Stimulated activated CD8-positive, alpha-beta memory T cell treated with anti-CD3 and anti-CD28 coated beads, Interleukin-12 subunit alpha, Interleukin-12 subunit beta, amount 100 ng/mL, for 4 hours (primary cell): ENCODE data around the gene RGSL1.
"Not testable (repeated sequence)": the region's sequence is repeated elsewhere in the genome, so short reads cannot be mapped to it uniquely, and the experiment has no call there.

Source experiments
- DNase-seq: peaks from one replicate; pipeline ENCODE4 v3.0.0-alpha.2; 2020; ENCODE audit warnings: low read depth

The RGSL1 gene

GRCh38 chr1:182447124-182447523 lies 2.8 kb upstream of the RGSL1 start:
- DNase-seq, result not testable (repeated sequence)

DNA sequence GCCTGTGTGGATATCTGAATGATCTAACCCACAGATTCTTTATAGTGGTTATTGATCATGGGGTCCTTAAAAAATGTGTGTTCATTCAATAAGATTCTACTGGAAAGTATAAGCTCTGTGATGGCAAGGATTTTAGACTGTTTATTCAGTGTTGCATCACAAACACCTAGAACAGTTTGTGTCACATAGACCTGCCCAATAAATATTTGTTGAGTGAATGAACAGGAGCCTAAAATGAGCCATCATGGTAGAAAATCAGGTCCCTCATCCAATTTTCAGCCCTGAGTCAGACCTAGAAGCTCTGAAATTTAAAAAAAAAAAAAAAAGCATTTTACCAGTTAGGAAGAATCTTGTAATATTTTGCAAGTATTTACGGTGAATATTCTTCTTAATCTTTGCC lies 2.3 kb upstream of the RGSL1 start:
- no peak for DNase-seq

- DNase-seq, result no peak
Measured at GRCh38 chr1:182453631-182454030, 3.7 kb downstream of the RGSL1 start.

GRCh38 chr1:182457844-182458243 lies 7.9 kb downstream of the RGSL1 start:
- no peak for DNase-seq

DNA sequence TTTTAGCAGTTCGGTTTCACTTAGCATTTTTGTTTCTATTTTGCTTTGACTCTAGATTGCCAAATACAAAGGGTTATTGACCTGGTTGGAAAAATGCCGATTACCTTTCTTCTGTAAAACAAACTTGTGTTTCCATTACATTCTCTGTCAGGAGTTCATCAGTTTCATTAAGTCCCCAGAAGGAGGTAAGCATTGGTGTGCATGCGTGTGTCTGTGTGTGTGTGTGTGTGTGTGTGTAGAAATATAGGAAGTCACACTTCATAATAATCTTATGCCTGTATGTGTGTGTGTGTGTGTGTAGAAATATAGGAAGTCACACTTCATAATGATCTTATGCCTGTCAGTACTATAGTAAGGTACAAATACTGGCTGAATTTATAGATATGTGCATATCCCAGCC lies 10.0 kb downstream of the RGSL1 start:
- DNase-seq, result no peak

DNA sequence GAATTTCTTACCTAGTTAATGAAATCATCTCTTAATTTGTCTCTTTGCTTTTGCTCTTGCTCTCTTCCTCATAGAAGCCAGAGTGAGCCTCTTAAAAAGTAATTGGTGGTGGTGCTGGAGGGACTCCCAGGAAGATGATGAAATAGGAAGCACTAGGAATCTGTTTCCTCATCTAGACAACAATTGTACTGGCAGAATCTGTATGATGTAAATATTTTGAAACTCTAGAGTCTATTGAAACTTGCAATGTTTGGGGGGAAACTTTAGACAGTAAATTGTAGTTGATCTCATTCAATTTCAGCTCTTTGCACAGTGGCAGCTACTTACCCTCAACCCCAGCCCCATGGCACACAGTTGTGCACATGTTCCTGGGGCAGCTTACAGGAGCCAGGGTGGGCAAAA lies 10.6 kb downstream of the RGSL1 start:
- DNase-seq, result no peak

DNA sequence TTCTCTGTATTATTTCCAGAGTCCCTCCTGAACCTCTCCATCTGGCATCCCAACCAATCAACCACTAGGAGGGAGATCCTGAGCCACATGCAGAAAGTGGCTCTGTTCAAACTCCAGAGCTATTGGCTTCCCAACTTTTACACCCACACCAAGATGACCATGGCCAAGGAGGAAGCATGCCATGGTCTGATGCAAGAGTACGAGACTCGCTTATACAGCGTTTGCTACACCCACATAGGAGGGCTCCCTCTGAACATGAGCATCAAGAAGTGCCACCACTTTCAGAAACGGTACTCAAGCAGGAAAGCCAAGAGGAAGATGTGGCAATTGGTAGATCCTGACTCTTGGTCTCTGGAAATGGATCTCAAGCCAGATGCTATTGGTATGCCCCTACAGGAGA lies 23.6 kb downstream of the RGSL1 start:
- no peak for DNase-seq

DNA sequence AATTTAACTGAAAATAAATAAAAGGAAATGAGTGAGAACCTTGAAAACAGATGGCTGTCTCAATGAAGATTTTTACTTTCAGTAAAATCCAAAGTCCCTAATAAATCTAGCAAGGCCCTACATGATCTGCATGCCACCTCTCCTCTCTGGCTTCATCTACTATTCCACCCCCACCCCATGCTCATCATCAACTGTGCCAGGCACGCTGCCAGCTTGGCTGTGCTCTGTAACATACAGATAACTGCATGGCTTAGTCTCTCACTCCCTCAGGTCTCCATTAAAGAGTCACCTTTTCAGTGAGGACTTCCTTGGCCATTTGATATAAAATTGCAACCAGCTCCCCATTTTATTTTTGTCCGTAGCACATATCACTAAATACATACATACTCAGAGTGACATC lies 26.7 kb downstream of the RGSL1 start:
- DNase-seq, result no peak

GRCh38 chr1:182478238-182478637 lies 28.3 kb downstream of the RGSL1 start:
- no peak for DNase-seq

- DNase-seq, result no peak
Measured at GRCh38 chr1:182484067-182484466, 34.1 kb downstream of the RGSL1 start.

DNA sequence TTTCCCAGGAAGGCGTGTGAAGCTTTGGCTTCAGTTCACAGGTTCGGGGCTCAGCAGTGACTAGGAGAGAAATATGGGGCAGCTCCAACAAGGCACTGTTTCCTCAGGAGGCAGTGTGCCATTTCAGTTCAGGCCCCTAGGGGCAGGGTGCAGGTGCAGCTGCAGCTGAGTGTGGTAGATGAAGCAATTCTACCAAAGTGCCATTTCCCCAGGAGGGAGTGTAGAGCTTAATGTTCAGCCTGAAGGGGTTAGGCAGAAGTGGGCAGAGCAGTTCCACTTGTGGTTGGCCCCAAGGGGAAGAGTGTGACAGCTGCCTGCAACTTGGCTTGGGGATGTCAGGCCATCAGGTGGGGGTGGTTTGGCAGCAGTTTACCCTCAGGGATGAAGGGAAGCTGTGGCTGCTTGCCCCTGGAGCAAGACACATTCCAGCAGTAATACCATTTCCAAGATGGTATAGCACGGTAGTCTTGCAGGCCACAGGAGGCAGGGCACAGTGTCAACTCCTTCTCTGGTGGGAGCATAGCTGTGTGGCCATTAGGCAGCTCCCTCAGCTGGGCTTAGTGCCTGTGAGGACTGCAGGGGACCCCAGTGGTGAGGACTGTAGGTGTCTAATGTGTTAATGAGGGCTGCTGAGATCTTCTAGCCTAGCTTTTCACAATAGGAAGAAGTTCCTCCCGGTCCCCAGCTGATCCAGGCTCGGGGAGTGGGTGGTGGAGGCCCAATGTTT lies 34.7 kb downstream of the RGSL1 start:
- no peak for DNase-seq

DNA sequence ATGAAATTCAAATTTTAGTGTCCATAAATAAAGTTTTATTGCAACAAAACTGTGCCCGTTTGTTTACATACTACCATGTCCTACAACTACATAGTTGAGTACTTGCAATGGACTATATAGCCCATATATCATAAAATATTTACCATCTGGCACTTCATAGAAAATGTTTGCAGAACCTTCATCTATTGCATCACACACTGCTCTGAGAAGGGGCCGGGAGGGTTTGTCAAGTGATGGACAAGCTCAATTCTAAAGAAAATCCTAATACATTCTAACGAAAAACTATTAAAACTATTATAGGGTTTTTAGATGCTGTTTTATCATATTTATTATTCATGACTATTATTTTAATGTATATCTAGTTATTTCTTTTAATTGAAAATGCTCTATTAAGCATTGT lies 35.9 kb downstream of the RGSL1 start:
- DNase-seq, result no peak

- DNase-seq, result no peak
Measured at GRCh38 chr1:182488803-182489202, 38.9 kb downstream of the RGSL1 start.

DNA sequence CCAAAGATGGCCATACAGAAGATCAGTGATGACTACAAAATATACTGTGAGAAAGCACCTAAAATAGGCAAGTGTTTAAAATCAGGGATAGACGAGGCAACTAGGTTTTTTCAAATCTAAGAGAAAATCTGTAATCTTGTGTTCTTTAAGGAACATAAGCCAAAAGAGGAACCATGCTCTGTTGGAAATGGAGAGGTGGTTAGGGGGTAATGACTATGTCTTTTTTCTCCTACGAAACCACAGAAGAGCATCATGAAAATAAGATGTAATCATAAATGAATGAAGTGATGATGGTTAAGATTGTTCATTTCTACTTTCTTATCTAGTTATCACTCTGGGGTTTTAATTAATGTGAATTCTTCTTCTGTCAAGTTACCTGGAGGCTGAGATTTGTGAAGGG lies 43.1 kb downstream of the RGSL1 start:
- no peak for DNase-seq

- DNase-seq, result no peak
Measured at GRCh38 chr1:182495002-182495401, 45.1 kb downstream of the RGSL1 start.

- no peak for DNase-seq
Measured at GRCh38 chr1:182495693-182496092, 45.7 kb downstream of the RGSL1 start.

DNA sequence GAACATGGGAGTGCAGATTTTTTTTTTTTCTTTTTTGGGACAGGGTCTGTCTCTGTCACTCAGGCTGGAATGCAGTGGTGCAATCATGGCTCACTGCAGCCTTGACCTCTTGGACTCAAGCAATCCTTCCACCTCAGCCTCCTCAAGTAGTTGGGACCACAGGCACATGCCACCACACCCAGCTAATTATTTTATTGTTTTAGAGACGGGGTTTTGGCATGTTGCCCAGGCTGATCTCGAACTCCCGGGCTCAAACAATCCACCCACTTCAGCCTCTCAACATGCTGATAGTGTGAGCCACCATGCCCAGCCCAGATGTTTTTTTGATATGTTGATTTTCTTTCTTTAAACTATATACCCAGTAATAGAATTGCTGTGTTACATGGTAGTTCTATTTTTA lies 57.7 kb downstream of the RGSL1 start:
- no peak for DNase-seq

- DNase-seq, result no peak
Measured at GRCh38 chr1:182515556-182515955, 65.6 kb downstream of the RGSL1 start.

DNA sequence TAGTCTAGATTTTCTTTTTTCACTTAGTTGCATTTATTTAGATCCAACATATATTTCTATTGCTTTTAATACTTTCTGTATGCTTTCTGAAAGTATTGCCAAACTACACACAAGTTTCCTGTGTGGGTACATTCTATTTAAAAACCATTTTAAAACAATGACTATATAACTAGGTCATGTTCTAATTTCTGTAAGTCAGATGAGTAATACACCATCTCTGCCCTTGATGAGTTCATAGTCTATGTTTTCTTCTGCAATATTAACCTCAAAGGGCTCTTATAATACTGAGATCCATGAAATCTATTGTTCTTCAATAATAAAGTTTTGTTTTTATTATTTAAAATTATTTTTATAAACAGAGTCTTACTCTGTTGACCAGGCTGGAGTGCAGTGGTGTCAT lies 70.8 kb downstream of the RGSL1 start:
- DNase-seq, result no peak

DNA sequence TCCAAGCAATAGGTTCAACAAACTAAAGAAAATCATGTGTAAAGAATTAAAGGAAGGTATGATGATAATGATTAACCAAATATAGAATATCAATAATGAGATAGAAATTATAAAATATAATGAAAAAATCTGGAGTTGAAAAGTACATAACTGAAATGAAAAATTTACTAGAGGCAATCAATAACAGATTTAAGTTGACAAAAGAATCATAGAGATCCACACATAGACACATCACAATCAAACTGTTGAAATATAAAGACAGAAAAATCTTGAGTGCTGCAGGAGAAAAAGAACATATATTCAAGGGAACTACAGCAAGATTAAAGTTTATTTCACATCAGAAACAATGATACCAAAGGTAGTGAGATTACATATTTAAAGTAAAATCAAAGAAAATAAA lies 75.4 kb downstream of the RGSL1 start:
- no peak for DNase-seq

DNA sequence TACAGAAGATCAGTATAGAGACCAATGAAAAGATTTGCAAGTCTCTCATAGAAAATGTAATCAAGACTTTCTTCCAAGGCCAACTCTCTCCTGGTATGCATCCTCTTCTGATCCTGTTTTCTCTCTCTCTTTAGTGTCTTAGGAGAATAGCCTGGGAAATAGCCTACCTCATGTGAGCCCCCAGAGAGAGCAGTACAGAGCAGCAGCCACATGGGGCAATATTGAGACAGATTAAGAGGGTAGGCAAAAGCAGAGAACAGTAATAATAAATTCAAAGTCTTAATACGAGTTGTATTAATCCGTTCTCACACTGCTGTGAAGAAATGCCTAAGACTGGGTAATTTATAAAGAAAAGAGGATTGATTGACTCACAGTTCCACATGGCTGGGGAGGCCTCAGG lies 77.7 kb downstream of the RGSL1 start:
- no peak for DNase-seq

- not testable (repeated sequence) for DNase-seq
Measured at GRCh38 chr1:182528206-182528605, 78.3 kb downstream of the RGSL1 start.

DNA sequence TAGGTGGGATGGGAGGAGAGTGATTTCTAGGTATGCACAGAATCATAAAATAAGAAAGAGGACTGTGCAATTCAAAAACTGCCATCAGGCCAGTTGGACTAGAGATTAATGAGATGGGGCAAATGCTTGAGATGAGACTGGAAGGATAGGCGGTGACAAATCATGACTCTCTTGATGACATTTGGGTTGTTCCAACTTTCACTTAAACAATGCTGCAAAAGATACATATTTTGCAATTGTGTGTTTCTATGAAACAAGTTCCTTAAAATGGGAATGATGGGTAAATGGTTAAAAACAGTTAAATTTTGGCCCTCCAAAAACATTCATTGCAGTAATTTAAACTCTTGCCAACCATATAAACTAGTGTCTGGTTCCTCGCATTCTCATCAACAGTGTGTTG lies 84.0 kb downstream of the RGSL1 start:
- no peak for DNase-seq

DNA sequence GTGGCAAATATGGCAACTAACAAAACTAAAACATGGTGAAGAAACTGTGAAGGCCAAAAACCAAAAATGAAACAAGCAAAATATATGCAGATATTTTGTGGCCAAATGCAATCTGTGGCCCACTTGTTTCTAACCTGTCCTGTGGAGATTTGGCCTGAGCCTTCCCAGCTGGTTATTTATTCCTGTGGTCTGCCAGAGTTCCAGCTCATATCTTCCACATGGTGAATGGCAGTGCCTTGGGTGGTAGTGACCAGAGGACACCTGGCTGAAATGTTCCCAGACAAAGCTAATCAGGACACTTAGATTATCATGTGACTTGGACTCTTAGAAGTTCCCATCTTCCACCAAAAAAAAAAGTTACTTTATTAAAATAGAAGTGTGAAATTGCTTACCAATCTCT lies 99.4 kb downstream of the RGSL1 start:
- no peak for DNase-seq

DNA sequence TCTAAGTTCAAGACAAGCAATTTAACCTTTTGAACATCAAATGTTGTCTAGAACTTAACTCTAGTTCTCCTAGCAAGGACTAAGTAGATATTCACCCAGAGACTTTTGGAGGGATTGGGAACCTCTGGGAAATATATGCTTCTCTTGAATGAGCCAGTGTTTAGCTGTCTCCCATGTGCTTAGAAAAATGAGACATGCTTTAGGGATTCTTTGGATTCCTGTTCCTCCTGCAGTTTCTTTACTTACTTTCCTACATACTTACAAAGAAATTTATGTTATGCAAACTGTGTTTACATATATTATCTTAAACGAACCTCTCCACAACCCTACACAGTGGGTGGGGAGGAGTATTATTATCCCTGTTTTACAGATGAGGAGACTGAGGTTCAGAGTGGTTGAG lies 99.9 kb downstream of the RGSL1 start:
- DNase-seq, result no peak
